GM19467 (cell line): ENCODE measurements around the gene FAM120A.

Experiments used
- ATAC-seq: cut with Tn5 transposase; IDR thresholded peaks from one replicate; pipeline ENCODE4 v1.9.1; 2021; ENCODE audit warnings: mild to moderate bottlenecking, moderate library complexity; ENCODE audit not compliant: unreplicated experiment

The FAM120A gene

DNA sequence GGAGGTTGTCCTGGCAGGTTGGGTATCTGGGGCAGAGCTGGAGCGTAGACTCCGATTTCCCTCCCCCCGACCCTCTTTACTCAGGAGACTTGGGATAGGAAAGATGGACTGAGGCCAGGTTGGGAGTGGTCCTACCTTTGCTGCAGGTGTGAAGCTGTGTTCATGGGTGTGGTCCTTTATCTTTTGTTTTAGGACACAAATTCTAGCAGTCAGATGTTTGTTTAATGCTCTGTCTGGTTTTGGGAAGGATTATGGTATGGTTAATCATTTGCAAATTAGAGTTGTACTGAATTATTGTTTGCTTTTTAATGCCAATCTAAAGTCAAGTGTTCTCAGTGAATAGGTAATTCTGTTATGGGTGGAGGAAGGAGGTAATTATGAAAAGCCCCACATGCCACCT, 16.0 kb downstream of the FAM120A start:
- ATAC-seq: no peak

DNA sequence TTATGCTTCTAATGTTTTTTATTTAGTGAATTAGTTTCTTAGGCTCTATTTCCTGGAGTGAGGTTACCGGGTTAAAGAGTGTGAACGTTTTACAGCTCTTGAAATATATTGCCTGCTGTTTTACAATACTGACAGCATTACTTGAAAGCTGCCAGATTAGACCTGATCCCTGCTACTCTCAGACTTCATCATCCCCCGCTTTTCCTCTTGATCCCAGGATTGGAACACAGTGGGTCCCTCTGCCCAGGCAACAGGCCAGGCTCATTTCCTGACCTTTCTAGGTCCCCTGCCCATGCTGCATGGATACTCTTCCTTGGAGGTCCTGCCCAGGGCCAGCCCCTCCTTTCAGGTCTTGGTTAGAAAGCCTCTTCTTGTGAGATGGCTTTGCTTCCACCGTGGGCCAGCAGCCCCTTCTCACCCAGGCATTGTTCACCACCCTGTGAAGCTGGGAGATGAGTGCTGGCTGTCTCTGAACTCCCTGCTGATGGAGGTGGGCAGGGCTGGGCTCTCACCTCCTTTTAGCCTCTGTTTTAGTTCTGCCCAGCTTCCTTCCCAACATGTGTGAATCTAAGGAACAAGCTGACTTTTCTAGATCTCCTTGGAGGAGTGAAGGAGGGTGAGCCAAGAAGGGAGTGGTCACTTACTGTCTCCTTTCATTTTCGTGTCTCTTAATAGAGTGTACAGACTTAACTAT, 17.4 kb downstream of the FAM120A start:
- no peak for ATAC-seq

DNA sequence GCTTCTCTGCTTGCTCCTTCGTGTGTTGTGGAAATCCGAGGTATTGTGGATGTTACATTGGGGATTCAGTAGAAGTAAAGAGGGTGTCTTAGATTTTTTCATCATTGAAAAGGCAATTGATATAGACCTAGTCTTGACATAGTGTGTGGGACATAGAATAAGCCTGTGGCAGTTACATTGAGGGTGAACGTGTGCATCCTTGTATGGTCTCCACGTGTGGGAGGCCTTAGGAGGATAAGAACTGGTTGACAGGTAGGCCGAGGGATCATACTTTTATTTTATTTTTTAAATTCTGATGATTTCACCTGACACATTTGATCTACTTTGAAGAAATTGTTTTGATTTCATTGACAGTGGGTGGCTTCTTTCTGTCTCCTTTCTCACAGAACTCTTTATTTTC, 18.9 kb downstream of the FAM120A start:
- ATAC-seq: no peak

DNA sequence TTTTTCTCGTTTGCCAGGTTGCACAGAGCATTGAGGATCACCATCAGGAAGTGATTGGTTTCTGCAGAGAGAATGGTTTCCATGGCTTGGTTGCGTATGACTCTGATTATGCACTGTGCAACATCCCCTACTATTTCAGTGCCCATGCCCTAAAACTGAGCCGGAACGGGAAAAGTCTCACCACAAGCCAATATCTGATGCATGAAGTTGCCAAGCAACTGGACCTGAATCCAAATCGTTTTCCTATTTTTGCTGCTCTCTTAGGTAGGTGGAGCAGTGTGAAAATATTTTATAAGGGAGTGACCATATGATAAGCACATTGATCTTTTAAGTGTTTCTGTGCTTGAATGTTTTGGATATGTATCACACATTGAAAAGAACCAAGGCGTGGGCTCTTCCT, 19.6 kb downstream of the FAM120A start:
- ATAC-seq: no peak

DNA sequence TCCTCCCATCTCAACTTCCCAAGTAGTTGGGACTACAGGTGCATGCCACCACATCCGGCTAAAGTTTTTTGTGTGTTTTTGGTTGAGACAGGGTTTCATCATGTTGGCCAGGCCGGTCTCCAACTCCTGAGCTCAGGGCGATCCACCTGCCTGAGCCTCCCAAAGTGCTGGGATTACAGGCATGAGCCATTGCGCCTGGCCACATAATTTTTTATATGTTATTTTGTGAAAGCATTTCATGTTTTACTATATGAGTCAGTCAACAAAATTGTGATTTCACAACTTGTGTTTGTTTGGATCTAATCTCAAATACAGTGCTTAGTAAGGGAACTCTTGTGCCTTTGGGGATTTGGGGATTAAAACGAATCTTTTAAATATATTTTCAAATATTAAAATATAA, 21.9 kb downstream of the FAM120A start:
- no peak for ATAC-seq

DNA sequence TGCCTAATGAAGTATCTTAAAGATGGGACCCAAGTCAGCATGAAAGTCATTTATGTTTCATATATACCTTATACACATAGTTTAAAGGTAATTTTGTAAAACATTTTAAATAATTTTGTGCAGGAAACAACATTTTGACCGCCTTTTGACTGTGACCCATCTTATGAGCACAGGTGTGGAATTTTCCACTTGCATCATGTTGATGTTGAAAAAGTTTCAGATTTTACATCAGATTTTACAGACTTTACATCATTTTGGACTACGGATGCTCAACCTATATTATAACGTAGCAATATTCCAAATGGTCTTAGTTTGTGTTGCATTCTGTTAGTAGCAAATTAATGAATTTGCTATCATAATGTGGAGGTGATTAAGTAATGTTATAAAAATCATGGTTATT, 23.6 kb downstream of the FAM120A start:
- ATAC-seq: no peak

DNA sequence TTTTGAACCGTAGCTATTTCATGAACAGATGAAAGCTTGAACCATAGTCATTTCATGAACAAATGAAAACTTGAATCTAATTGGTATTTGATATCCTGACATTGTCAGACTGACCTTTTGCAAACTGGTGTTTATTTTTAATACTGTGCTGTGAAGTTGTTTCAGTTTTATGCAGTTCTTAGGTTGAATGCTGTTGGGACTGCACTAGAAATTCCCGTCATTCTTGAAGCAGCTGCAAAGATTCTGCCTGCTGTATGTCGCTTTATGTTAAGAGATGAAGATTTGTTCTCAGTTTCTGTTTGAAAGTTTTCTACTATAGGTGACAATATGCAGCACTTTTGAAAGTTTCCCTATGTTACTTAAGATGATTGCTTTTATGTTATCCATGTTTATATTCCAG, 24.4 kb downstream of the FAM120A start:
- ATAC-seq: no peak

DNA sequence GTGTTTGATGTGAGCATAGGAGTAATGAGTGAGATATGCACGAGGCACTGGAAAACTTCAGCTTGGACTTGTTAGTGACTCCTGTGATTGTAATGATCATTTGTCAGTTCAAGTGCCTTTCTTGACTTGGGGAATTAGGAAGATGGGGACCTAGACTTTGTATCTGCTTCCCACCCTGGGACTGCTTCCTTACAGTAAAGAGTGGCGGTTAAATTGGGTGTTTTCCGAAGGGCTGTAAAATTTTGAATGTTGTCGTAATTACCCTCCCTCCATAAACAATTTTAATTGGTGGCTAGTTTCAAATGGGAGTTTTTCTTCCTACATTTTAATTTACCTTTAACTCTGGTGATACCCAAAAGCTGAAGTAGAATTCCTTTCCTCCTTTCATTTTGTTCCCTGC, 25.4 kb downstream of the FAM120A start:
- no peak for ATAC-seq

DNA sequence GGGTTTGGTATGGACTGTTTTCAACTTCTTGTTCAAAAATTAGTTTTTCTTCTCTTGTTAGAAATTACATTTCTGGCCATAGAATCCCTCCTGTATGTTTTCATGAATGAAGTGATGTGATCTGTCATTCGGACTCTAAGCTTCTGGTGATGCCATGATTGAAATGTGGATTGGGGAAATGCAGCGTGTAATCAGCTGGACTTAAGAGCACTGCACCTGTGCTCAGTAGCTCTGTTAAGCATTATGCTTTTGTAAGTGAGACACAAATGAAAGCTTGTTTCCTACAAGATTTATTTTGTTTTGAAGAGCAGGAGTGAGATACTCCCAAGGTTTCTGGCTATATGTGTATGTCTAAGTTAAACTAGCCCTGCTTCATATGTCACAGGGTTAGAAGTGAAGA, 25.9 kb downstream of the FAM120A start:
- no peak for ATAC-seq

DNA sequence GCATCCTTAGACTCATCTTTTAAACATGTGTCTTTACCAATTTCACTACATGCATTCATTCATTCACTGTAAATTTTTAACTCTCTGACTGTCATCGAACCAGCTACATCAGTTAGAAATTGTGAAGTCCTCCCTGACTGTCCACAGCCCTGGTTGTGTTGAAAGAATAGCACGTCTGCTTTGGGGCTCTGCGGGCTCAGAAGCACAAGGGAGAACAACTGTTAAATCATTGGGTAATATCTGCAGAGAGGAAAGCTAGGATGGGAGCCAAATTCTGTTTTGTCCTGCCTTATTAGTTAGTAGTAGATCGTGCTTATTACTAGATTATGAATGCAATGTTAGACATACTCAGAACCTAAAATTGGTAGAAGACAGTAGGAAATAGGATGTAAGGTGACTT, 28.2 kb downstream of the FAM120A start:
- no peak for ATAC-seq

DNA sequence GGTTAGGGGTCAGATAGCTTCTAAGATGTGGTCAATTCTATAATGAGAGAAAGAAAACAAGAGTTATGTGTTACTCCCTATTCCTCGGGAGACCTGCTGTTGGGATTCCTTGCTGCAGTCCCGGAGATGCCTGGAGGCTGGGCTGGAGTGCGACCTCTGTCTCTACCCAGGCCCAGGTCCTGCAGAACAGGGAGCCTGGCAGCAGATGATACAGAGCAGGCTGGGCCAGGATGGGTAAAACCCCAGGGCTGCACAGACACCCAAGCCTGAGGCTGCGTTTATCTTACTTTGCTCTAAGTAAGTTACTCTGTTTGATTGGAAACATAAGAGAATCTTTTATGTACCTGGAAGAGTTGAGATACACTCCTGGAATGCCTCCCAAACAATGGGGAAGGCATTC, 28.8 kb downstream of the FAM120A start:
- ATAC-seq: no peak

DNA sequence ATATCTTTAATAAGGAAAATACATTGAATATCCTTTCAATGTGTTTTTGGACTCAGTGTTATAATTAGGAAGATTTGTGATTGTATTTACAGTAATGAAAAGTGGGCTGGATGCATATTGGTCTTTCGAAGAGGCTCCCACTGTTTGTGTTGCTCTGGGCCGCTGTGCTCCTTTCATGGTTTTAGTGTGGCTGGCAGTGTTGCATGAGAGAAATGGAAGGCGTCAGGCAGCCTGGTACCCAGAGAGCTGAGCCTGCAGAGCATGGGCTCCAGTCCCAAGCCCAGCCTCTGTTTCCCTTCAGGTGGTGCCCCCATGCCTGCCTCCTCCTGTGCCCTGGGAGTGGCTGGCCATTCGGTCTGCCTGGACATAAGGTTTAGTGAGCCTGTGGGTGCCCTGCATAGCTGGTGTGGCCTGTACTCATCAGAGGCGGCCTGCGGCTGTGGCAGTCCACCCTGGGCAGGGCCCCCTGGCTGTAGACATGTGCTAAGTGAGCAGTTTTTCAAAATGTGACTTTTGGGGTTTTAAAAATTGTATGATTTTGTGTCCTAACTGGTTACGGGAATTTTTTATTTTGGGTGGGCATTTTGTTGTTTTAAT, 29.3 kb downstream of the FAM120A start:
- ATAC-seq: no peak

DNA sequence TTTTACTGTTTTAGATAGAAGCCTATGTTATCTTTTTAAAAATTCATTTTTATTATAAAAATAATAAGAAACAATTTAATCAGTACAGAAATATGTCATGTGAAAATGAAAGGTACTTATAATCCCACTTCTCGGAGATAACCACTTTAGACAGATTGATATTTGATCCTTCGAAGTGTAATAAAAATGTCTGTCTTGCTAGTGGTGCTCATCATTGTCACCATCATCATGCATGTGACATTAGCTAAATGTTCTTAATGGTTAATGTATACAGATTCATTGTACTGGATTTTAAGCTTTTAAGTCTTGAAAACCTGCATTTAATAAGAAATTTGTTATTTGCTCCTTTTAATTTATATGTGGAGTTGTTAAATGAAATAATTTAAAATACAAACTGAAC, 32.0 kb downstream of the FAM120A start:
- ATAC-seq: no peak

DNA sequence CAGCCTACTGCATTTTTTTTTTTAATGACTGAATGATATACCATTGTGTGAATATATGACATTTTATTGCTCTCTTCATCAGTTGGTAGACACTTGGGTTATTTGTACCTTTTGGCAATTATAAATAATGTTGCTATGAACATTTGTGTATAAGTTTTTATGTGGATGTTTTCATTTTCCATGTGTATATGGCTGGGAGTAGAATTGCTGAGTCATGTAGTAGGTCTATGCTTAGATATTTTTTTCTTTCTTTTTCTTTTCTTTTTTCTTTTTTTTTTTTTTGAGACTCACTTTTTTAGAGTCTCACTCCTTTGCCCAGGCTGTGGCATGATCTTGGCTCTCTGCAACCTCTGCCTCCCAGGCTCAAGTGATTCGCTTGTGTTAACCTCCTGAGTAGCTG, 34.8 kb downstream of the FAM120A start:
- no peak for ATAC-seq

DNA sequence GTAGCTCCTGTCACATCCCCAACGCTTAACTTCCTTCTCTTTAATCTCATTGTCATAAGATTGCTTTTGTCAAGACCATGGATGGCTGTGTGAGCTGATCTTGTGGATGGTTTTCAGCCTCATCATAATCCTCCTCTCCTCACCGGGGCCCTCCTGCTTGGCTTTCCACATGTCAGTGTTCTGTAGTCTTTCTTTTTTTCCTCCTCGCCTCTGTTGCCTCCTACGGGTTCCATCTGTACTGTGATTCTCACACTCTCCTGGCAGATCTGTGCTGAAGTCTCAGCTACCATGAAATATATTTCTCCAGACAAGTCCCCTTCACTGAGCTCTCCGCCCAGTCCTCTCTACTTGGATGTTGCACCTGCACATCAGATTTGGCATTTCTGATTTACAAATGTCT, 36.8 kb downstream of the FAM120A start:
- ATAC-seq: no peak

DNA sequence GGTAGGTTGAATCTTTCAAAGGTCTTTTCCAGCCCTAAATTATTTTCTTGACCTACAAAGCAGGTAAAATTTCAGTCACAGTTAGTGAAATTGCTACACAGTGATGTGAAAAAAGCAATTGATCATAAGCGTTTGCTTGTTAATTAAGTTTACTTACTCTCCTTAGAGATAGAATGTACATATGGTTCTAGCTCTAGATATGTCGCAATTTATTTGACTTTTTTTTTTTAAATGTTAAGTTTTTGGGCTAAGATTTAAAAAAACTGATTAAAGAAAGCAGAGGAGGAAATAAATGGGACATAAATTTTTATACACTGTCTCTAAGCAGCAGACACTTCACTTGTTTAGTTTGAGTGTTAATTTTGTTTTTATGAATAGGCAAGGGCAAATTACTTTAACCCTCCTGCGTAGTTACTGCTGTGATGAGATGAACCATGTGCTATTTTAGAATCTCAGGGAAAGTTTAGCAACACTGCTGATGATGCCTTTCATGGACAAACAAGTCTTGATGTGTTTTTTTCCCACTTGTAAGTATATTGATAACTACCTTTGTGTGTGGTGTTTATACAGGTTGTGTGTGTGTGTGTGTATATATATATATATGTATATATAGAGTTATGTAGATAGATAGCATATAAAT, 40.2 kb downstream of the FAM120A start:
- ATAC-seq: no peak

DNA sequence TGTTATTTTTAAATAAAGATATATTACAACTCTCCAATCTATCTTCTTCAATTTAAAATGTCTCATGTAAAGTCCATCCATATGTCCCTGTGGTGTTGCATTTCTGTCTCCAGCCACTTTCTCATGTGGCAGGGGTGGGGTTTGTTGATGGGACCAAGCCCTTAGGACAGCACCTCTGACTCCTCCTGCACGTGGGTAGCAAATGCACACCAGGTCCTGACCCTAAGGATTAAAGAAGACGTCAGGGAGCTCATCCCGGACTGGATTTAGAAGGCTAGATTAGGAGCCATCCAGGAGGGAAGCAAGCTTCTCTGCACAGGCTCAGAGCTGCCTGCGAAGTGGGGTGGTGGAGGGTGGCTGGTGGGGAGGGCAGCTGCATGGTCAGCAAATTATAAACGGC, 40.8 kb downstream of the FAM120A start:
- ATAC-seq: no peak

DNA sequence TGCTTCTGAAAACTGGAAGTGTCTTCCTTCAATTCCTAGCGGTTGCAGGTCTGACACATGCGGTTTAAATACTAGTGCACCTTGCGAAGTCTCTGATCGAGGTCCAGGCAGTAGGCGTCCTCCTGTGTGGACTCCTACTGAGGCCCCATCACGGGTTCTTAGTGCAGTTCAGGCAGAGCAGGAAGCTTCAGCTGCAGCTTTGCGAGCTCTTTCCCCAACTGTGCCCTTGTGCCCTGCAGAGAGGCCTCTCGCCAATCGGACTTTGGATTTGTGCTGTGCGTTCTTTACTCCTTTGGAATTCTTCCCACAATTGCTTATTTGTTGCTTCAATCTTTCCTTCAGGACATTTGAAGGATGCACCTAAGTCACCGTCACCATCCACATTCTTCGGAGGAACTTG, 42.5 kb downstream of the FAM120A start:
- ATAC-seq: no peak

DNA sequence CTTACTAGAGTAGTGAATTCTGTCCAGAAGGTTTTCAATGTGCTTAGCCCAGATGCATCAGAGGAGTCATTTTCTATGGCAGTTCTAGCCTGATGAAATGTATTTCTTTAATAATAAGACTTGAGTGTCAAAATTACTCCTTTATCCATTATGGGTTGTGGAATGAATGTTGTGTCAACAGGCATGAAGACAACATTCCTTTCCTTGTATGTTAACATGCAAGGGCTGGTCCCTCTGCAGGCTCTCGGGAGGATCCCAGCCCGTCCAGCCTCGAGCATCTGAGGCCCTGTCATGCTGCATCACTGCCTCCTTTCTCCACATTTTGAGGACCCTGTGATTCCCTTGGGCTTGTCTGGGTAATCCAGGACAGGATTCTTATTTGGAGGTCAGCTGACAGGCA, 44.8 kb downstream of the FAM120A start:
- no peak for ATAC-seq

DNA sequence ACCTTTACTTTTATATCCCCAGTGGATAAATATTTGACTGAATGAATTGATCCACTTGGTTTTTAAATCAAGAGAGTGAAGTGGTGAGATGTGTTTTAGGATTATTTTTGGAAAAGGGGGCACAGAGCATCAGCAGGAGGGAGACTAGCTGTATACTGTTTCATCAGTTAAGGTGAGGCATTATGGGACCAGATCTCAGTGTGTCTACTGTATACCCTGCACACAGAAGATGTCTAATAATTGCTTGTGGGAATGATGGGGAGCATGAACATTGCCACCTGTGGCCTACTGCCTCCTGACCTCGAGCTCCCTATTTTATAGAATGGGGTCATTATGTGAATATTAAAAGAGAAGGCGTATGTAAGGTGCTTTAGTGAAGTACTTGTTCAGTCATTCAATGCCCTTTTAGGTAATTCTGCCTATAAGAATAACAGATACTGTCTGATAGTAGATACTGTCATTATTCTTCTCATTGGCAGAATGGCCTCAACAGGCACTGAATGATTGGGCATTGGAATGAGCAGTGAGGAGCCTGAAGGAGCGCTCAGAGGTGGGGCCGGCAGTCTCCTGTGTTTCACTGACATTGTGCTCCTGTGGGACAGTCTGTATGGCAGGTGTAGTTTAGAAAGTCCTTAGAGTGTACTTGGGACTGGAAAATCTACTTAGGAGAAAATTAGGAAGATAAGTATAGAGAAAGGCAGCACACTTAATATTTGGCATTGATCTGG, 49.2 kb downstream of the FAM120A start:
- no peak for ATAC-seq

DNA sequence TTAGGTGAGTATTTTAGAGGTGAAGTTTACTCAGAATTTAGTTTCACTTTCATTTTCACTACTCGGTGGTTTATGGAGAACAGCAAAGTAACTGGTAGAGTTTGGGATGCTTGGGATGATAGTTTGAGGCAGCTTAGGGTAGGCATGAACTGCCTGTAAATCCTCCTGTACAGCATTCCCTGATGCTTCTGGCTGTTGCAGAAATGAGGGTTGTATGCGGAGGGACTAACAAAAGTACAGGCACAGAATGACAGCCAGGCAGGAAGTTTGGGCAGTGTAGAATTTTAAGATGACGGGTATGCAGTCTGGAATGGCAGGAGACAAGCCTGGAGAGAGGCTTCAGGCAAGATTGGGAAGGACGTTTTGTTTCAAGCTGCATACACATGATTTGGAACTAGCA, 49.9 kb downstream of the FAM120A start:
- ATAC-seq: no peak

DNA sequence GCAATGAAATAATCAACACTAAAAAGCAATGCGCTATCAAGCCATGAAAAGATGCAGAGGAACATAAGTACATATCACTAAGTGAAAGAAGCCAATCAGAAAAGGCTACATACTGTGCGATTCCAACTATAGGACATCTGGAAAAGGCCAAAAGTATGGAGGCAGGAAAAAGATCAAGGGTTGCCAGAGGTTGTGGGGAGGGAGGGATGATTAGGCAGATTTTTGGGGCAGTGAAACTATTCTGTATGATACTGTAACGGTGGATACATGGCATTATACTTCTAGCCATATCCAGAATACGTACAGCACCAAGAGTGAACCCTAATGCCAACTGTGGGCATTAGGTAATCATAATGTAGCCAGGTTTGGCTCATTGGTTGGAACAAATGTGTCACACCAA, 51.9 kb downstream of the FAM120A start:
- ATAC-seq: no peak
